Activated CD8-positive, alpha-beta memory T cell treated with anti-CD3 and anti-CD28 coated beads for 48 hours (primary cell): ENCODE results near the gene ENDOV.

Source experiments
- DNase-seq, 3 experiments: peaks; one replicate each; pipeline ENCODE4 v3.0.0-alpha.2; 2020; ENCODE audit warnings: low read depth in 2 of 3, low spot score in 2 of 3

The ENDOV gene

DNA sequence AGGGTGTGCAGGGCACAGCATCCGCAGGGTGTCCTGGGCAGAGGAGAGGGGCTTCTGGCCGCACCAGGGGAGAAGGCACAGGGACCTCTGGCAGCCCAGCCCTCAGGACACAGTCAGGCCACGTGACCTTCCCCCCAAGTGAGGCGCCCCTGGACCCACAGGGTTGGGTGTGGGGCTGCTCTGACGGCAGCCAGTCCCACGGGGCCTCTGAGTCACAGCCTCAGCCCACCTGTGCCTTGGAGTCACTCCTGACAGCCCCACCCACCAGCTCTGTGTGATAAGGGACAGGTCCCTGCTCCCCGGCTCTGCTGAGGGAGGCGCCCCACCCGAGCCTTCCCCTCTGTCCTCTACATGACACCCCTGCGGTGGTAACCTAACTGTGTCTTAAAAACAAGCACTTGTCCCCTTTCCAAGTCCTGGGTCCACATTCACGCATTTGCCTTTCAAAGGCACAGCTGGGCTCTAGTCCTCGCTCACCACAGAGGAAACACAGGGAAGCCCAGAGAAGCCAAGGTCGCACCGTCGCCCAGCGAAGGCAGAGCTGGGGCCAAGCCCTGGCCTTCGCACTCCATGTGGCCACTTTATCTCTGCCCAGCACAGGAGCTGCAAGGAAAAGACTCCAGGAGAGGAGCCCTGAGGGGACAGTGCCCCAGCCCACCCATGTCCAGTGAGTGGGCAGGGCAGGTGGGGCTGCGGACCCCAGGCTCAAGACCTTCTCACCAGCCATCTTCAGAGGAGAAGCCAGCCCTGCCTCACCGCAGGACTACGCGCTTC, 66.5 kb downstream of the ENDOV start:
- no peak for DNase-seq

- DNase-seq, result no peak
Measured at GRCh38 chr17:80482058-80482318, 67.0 kb downstream of the ENDOV start.

DNA sequence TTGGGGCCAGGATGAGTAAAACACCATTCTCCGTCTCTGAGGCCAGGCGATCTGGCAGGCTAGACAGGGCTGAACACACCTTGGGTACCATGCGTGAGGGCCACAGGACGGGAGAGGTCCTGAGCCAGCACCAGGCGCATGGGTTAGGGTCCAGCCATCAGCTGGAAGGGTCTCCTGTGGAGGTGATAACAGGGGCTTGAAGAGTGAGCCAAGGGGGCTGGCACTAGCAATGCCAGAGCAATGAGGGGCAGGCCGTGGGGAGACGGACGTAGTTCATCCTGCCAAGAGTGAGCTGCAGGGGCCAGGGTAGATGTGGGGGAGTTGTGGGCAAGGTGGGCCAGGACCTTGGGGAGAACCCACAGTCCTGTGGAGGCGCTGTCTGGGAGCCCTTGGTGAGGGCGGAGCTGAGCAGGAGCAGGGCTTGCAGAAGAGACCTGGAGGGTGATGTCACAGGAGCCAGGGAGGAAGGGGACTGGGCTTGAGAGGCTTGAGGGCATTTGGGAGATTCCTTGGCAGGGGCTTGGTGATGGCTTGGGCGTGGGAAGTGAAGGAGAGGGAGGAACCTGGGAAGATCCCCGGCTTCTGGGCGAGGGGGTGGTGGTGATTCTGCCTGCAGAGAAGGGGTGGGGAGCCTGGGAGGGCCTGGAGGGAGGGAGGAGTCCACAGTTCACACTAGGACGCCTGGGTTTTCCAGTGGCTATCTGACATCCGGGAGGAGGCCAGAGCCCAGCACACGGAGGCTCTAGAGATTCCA, 67.8 kb downstream of the ENDOV start:
- DNase-seq, result no peak

- DNase-seq, result no peak
Measured at GRCh38 chr17:80485846-80486245, 70.9 kb downstream of the ENDOV start.

- no peak for DNase-seq
Measured at GRCh38 chr17:80486692-80487091, 71.7 kb downstream of the ENDOV start.

DNA sequence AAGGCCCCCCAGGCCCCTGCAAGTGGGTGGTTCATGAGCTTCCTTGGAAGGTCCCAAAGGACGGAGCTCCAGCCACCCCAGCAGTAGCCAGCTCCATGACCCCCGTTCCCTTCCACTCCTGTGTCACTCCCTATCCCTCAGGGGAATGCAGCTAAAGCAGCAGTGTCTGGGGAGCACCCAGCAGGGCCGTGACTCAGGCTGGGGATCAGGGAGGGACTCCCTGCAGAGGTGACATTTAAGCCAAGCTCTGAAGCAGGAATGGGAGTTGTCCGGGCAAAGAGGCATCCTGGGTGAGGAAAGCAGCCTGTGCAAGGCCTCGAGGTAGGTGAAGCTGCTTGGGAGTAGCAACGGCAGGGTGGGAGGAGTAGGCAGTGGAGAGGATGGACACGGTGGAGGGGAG, 72.5 kb downstream of the ENDOV start:
- DNase-seq, result no peak
